RWPE2 (cell line): ENCODE data around the gene NUP58.

ENCODE experiments used
- ATAC-seq: fragments of 200-7000 bp; cut with Tn5 transposase; 3 replicates; pipeline ENCODE4 v1.9.1; 2021; ENCODE audit warnings: low read depth
- DNase-seq: peaks from one replicate; pipeline ENCODE4 v3.0.0-alpha.2; 2020; ENCODE audit warnings: low spot score
- H3K27ac ChIP-seq: fragments of 450-650 bp; 2 replicates; pipeline ENCODE4 v1.5.1; 2017; ENCODE audit warnings: mild to moderate bottlenecking; ENCODE audit not compliant: poor library complexity, severe bottlenecking
- H3K27me3 ChIP-seq: fragments of 250-450 bp; sonication (Bioruptor Pico); 2 replicates; pipeline ENCODE4 v1.5.1; 2021; ENCODE audit warnings: mild to moderate bottlenecking, moderate library complexity; ENCODE audit not compliant: insufficient read depth, poor library complexity, severe bottlenecking
- H3K36me3 ChIP-seq: fragments of 250-450 bp; sonication (Bioruptor Pico); 2 replicates; pipeline ENCODE4 v1.5.1; 2020; ENCODE audit warnings: low read depth, mild to moderate bottlenecking, moderate library complexity
- H3K4me1 ChIP-seq: fragments of 250-450 bp; sonication (Bioruptor Pico); 2 replicates; pipeline ENCODE4 v1.5.1; 2021; ENCODE audit warnings: mild to moderate bottlenecking, moderate library complexity; ENCODE audit not compliant: insufficient read depth, poor library complexity, severe bottlenecking
- H3K4me3 ChIP-seq: fragments of 250-450 bp; sonication (Bioruptor Pico); 2 replicates; pipeline ENCODE4 v1.5.1; 2021; ENCODE audit warnings: mild to moderate bottlenecking, moderate library complexity; ENCODE audit not compliant: severe bottlenecking
- H3K9me3 ChIP-seq: fragments of 250-450 bp; sonication (Bioruptor Pico); 2 replicates; pipeline ENCODE4 v1.5.1; 2021; ENCODE audit warnings: mild to moderate bottlenecking, moderate library complexity; ENCODE audit not compliant: severe bottlenecking
- CTCF ChIP-seq: fragments of 450-650 bp; IDR thresholded peaks from one replicate; pipeline ENCODE4 v1.5.1; 2017; ENCODE audit warnings: mild to moderate bottlenecking, moderate library complexity; ENCODE audit not compliant: poor library complexity, severe bottlenecking

Gene NUP58

GRCh38 chr13:25378528-25378927, 77.1 kb downstream of the NUP58 start:
- Histone ChIP-seq H3K4me1 (no peaks in the 10 kb centered on the region), H3K4me3 (no peak overlapping the region), H3K27me3 (peaks cover 15% of the 10 kb centered on the region), H3K36me3 (no peaks in the 10 kb centered on the region), H3K27ac (no peak overlapping the region), H3K9me3 (no peaks in the 10 kb centered on the region)
- DNase-seq = no peak
- TF ChIP-seq CTCF = no peak
- ATAC-seq = no peak

DNA sequence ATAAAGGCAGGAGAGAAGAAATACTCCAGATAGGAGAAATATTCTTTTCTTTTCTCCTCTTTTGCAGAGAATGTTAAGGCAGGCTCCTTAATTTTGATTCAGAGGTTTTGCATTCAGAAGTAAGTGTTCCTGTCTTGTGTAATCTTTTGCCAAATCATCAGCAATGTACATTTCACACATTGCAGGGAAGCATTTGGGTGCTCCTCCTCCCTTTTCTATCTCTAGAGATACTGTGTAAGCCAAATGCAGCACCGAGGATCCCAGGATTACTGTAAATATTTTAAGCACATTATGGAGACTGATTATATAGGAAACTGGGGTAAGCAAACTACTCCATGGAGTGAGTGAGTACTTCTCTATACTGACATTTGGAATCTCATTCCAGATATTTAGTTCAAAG, 77.6 kb downstream of the NUP58 start:
- Histone ChIP-seq H3K9me3 (no peaks in the 10 kb centered on the region), H3K4me3 (no peak overlapping the region), H3K36me3 (no peaks in the 10 kb centered on the region), H3K4me1 (no peaks in the 10 kb centered on the region), H3K27ac (no peak overlapping the region), H3K27me3 (peaks cover 11% of the 10 kb centered on the region)
- no peak for DNase-seq
- no peak for ATAC-seq
- no peak for TF ChIP-seq CTCF

DNA sequence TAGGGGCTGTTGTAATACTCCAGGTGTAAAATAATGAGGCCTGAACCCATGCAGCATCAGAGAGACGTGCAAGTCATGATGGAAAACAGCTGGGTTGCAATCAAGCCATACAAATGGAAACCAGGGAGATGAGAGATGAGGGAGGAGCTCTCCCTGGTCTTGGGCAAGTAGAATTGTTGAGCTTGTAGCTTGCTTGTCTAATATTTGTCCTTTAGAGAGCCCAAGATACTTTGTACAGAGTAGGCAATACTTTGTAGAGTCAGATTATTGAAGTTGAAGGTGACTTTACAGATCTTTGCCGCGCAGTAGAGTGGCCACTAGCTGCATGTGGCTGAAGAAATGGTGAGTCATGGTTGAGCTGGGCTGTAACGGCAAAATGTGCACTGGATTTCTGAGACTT, 78.7 kb downstream of the NUP58 start:
- H3K4me3 ChIP-seq = no peak overlapping the region
- no peak overlapping the region for H3K27ac ChIP-seq
- DNase-seq (no peak), ATAC-seq (no peak)
- H3K9me3 ChIP-seq = no peaks in the 10 kb centered on the region
- H3K27me3 ChIP-seq = peaks cover under 1% of the 10 kb centered on the region
- H3K4me1 ChIP-seq = no peaks in the 10 kb centered on the region
- no peaks in the 10 kb centered on the region for H3K36me3 ChIP-seq
- no peak for TF ChIP-seq CTCF

DNA sequence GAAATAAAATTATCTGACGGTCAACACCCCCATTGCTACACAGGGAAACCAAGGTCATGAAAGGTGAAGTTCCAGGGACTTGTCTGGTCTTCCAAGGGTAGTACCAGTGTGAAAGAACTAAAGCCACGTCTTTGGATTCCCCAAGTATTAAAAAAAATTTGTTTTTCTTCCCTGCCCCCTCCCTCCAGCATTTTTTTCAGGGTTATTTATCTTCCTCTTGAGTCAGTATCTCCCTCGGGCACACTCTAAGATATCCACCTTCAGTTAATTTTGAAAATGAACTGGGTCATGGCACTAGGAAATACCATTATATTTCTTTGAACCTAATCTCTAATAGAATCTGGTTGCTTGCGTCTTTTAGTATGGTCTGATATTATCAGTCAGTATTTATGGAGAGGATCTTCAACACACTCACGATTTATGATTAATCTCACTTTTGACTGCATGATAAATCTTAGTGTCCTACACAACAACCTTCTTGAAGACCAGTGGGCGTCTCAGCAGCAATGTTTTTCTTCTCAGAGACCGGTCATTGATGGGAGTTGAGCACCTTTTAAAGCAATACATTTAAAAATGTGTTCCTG, 79.4 kb downstream of the NUP58 start:
- Histone ChIP-seq H3K27me3 (no peaks in the 10 kb centered on the region), H3K27ac (no peak overlapping the region), H3K36me3 (no peaks in the 10 kb centered on the region), H3K4me1 (no peaks in the 10 kb centered on the region), H3K4me3 (no peak overlapping the region), H3K9me3 (no peaks in the 10 kb centered on the region)
- ATAC-seq = no peak
- DNase-seq = no peak
- no peak for TF ChIP-seq CTCF

DNA sequence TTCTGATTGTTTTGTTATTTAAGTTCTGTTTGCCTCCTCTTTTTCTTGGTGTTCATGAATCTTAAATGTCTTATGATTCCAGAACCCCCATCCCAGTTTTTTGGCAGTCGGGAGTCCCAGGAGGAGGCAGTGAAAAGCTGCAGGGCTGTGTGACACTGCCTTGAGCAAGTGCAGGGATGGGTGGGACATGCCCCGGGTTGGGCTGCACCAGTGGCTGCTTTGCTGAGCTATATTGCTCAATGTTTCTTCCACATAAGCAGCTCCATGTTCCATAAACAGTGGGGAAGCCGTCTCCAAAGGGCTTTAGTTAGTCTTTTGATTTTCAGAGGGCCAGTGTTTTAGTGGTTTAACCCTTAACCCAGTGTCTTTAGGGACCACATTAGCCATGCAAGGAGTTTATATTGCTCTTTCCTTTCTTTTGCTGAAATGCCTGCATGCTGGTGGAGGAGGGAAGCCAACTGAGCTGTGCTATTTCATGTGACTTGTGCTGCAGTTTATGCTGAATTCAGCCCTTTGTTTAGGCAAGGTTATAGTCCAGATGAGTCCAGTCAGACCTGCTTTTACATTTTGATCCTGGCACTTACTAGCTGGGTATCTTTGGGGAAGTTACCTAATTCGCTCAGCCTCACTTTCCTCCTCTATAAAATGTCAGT, 83.5 kb downstream of the NUP58 start:
- Histone ChIP-seq H3K36me3 (no peaks in the 10 kb centered on the region), H3K27ac (no peak overlapping the region), H3K4me1 (no peaks in the 10 kb centered on the region), H3K27me3 (no peaks in the 10 kb centered on the region), H3K9me3 (no peaks in the 10 kb centered on the region), H3K4me3 (no peak overlapping the region)
- DNase-seq (no peak), ATAC-seq (no peak)
- no peak for TF ChIP-seq CTCF
